OCI-LY3 (cell line): ENCODE measurements around the gene TNS3.
"Not testable (repeated sequence)": the region's sequence is repeated elsewhere in the genome, so short reads cannot be mapped to it uniquely, and the experiment has no call there.

Experiments
- H2AFZ ChIP-seq: fragments of 200-600, 300-600 bp; shearing (Covaris generic); 2 replicates; pipeline ENCODE4 v1.6.0; 2014; ENCODE audit warnings: antibody characterized with exemption, low read depth, low read length
- H3K27ac ChIP-seq: fragments of 200-600, 300-600 bp; sonication (generic); 2 replicates; pipeline ENCODE4 v1.5.1; 2014; ENCODE audit warnings: mild to moderate bottlenecking, low read length, moderate library complexity, mixed read lengths
- H3K27me3 ChIP-seq: fragments of 200-600, 300-600 bp; sonication (generic); 2 replicates; pipeline ENCODE4 v1.6.1; 2014; ENCODE audit warnings: low read depth, low read length, mixed read lengths
- H3K36me3 ChIP-seq: fragments of 200-600, 300-600 bp; sonication (generic); replicated peaks from 2 replicates; pipeline ENCODE3; 2014; ENCODE audit warnings: low read depth, low read length, mixed read lengths
- H3K4me1 ChIP-seq: fragments of 300-600, 200-600 bp; sonication (generic); 2 replicates; pipeline ENCODE4 v1.6.1; 2014; ENCODE audit warnings: low read length, mixed read lengths
- H3K4me2 ChIP-seq: fragments of 200-600, 300-600 bp; sonication (generic); 2 replicates; pipeline ENCODE4 v1.6.1; 2014; ENCODE audit warnings: low read length, mixed read lengths
- H3K4me3 ChIP-seq: fragments of 300-600, 200-600 bp; sonication (generic); 2 replicates; pipeline ENCODE4 v1.5.1; 2014; ENCODE audit warnings: antibody characterized with exemption, mild to moderate bottlenecking, low read length, moderate library complexity
- H3K79me2 ChIP-seq: fragments of 300-600, 200-600 bp; shearing (Covaris generic); 2 replicates; pipeline ENCODE4 v1.6.1; 2014; ENCODE audit warnings: mild to moderate bottlenecking, low read length, mixed read lengths
- H3K9ac ChIP-seq: fragments of 300-600, 200-600 bp; shearing (Covaris generic); 2 replicates; pipeline ENCODE4 v1.6.0; 2014; ENCODE audit warnings: mild to moderate bottlenecking, low read length, moderate library complexity
- H3K9me3 ChIP-seq: fragments of 200-600, 300-600 bp; shearing (Covaris generic); 2 replicates; pipeline ENCODE4 v1.6.1; 2014; ENCODE audit warnings: low read length, mixed read lengths; ENCODE audit not compliant: insufficient read depth
- H4K20me1 ChIP-seq: fragments of 200-600, 300-600 bp; sonication (generic); 2 replicates; pipeline ENCODE4 v1.6.1; 2016; ENCODE audit warnings: low read length, mixed read lengths; ENCODE audit not compliant: insufficient read depth
- EZH2phosphoT487 ChIP-seq: fragments of 200-600 bp; shearing (Covaris generic); IDR thresholded peaks from 2 replicates; pipeline ENCODE4 v1.6.1; 2018; ENCODE audit warnings: antibody characterized with exemption, mixed run types, low read depth
- TF ChIP-seq, protein P1 (sequence below): fragments of 200-600, 300-600 bp; sonication (generic); IDR thresholded peaks from 2 replicates; pipeline ENCODE4 v1.5.1; 2014; ENCODE audit warnings: antibody characterized with exemption, low read length, low read depth

Gene TNS3

DNA sequence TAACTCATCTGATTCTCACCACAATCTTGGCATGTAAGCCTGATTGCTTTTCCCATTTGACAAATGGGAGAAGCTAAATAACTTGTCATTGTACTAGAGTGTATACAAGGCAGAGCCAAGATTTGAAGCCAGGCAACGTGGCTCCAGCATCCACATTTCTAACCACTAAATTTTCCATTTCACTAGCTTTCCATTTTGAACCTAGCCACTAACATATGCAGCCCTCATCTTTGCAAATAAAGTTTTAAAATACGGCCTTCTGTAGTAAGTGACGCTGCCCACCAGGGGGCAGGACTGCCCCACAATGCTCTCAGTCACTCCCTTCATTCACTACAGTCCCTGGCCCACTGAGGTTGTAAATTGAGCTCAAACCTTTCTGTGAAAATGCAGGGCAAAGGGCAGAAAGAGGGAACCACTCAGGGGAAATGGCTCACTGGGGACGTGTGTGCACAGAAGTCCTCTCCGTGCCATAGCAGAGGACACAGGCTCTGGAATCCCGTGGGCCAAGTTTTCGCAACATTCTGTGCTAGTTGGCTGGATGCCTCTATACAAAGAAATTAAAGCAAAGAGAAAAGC is 315.7 kb downstream of the TNS3 start:
- no peak overlapping the region for H2AFZ ChIP-seq

DNA sequence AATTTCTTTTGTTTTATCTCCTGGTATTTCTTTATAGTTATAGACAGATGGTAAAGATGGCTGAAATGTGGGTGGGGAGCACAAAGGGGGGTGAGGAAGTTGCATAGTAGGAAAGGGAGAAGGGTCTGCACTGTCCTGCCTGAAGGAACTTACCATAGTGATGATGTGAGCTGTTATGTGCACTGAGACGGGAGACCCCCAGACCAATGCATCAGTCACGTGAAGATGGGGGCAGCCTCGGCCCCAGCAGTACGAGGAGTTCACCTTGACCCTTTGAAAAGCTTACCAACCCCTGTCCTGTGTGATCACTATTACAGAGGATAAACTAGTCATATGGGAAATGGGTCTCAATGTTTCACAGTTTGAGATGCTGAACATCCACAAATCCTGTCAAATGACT is 316.3 kb downstream of the TNS3 start:
- Histone ChIP-seq H3K4me1 (no peaks in the 10 kb centered on the region), H4K20me1 (no peaks in the 10 kb centered on the region), H3K9ac (no peak overlapping the region), H2AFZ (no peak overlapping the region), H3K79me2 (no peaks in the 10 kb centered on the region), H3K4me3 (no peak overlapping the region), H3K27me3 (0 out of 2 replicates have a peak, but pooled peaks cover 1% of the 10 kb centered on the region), H3K9me3 (no peaks in the 10 kb centered on the region), H3K36me3 (no peaks in the 10 kb centered on the region), H3K4me2 (no peak overlapping the region), H3K27ac (no peak overlapping the region)
- TF ChIP-seq, protein P1, sequence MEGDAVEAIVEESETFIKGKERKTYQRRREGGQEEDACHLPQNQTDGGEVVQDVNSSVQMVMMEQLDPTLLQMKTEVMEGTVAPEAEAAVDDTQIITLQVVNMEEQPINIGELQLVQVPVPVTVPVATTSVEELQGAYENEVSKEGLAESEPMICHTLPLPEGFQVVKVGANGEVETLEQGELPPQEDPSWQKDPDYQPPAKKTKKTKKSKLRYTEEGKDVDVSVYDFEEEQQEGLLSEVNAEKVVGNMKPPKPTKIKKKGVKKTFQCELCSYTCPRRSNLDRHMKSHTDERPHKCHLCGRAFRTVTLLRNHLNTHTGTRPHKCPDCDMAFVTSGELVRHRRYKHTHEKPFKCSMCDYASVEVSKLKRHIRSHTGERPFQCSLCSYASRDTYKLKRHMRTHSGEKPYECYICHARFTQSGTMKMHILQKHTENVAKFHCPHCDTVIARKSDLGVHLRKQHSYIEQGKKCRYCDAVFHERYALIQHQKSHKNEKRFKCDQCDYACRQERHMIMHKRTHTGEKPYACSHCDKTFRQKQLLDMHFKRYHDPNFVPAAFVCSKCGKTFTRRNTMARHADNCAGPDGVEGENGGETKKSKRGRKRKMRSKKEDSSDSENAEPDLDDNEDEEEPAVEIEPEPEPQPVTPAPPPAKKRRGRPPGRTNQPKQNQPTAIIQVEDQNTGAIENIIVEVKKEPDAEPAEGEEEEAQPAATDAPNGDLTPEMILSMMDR = no peak
- no peak for TF ChIP-seq EZH2phosphoT487

More for the DNA sequence above, 315.7 kb downstream of the TNS3 start:
- no peaks in the 10 kb centered on the region for H3K27me3 ChIP-seq
- no peaks in the 10 kb centered on the region for H3K9me3 ChIP-seq
- H3K4me3 ChIP-seq = no peak overlapping the region
- H3K27ac ChIP-seq = no peak overlapping the region
- H4K20me1 ChIP-seq = no peaks in the 10 kb centered on the region
- H3K79me2 ChIP-seq = no peaks in the 10 kb centered on the region
- H3K9ac ChIP-seq = no peak overlapping the region
- H3K4me1 ChIP-seq = no peaks in the 10 kb centered on the region
- no peaks in the 10 kb centered on the region for H3K36me3 ChIP-seq
- no peak for TF ChIP-seq EZH2phosphoT487
- TF ChIP-seq, protein P1 = peak; percentile 91
- H3K4me2 ChIP-seq = no peak overlapping the region

DNA sequence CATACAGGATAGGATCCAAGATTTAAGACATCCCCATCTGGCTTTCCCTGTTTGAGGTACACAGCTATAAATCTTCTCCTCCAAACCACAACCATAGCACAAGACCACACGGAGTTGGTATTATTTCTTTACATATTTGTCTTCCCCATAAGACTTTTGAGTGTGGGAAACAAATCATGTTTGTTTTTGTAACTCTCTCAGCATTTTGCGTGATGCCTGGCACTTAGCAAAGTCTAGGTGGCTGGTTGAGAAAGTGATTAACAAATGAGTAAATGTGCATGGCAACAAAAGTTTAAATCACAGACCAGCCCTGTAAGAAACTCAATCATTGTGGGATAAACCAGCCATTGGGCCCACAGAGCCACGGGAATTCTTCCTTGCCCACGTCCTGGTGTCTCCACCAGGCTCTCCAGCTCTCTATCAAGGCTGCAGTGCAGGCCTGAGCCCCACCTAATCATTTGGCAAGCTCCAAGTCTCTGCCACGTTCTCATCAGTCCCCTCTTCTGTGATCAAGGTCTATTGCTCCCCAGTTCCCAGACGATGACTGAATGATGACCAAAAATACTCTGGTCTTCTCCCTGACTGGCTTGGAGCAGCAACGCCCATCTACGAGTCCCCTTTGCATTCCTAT is 317.8 kb downstream of the TNS3 start:
- no peaks in the 10 kb centered on the region for H3K4me1 ChIP-seq
- H3K4me3 ChIP-seq = no peak overlapping the region
- H3K9me3 ChIP-seq = no peaks in the 10 kb centered on the region
- no peaks in the 10 kb centered on the region for H3K36me3 ChIP-seq
- no peaks in the 10 kb centered on the region for H4K20me1 ChIP-seq
- H3K9ac ChIP-seq = no peak overlapping the region
- H3K4me2 ChIP-seq = no peak overlapping the region
- H2AFZ ChIP-seq = no peak overlapping the region
- 0 out of 2 replicates have a peak, but pooled peaks cover 9% of the 10 kb centered on the region for H3K27me3 ChIP-seq
- H3K79me2 ChIP-seq = no peaks in the 10 kb centered on the region
- TF ChIP-seq, protein P1 = no peak
- no peak for TF ChIP-seq EZH2phosphoT487
- H3K27ac ChIP-seq = no peak overlapping the region

DNA sequence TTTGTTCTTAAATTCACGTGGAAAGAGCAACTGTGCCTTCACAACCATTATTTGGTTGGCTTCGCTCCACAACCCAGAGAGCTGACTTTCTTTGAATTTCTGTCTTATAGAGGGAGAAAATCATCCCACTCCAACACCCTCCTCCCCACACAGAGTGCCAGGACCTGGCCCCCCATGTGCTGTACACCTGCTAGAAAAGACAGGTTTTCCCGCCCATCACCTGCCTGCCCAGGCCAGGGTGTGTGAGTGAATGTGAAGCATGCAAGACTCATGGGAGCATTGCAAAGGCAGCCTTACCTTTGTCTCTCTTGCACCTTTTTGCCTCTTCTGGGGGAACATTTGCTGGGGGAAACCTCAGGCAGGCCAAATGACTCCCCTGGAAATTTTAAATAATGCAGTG is 319.0 kb downstream of the TNS3 start:
- TF ChIP-seq, protein P1 = no peak
- no peak for TF ChIP-seq EZH2phosphoT487
- H2AFZ ChIP-seq = no peak overlapping the region
- H3K79me2 ChIP-seq = no peaks in the 10 kb centered on the region
- H3K27me3 ChIP-seq = 0 out of 2 replicates have a peak, but pooled peaks cover 9% of the 10 kb centered on the region
- H3K4me1 ChIP-seq = no peaks in the 10 kb centered on the region
- H3K27ac ChIP-seq = no peak overlapping the region
- no peak overlapping the region for H3K9ac ChIP-seq
- no peaks in the 10 kb centered on the region for H3K36me3 ChIP-seq
- H3K4me2 ChIP-seq = no peak overlapping the region
- no peak overlapping the region for H3K4me3 ChIP-seq
- no peaks in the 10 kb centered on the region for H3K9me3 ChIP-seq
- H4K20me1 ChIP-seq = no peaks in the 10 kb centered on the region

DNA sequence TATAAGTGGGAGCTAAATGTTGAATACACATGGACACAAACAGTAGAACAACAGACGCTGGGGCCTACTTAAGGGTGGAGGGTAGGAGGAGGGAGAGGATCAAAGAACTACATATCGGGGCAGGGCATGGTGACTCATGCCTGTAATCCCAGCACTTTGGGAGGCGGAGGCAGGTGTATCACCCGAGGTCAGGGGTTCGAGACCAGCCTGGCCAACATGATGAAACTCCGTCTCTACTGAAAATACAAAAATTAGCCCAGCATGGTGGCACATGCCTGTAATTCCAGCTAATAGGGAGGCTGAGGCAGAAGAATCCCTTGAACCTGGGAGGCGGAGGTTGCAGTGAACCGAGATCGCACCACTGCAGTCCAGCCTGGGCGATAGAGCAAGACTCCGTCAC is 319.8 kb downstream of the TNS3 start:
- not testable (repeated sequence) for H3K4me3 ChIP-seq, H3K4me2 ChIP-seq, H3K27me3 ChIP-seq, H3K9ac ChIP-seq, H3K36me3 ChIP-seq, H2AFZ ChIP-seq, H3K9me3 ChIP-seq, H3K79me2 ChIP-seq, H3K27ac ChIP-seq, H3K4me1 ChIP-seq, H4K20me1 ChIP-seq
